K562 (cell line): Measurements from ENCODE around the gene ITGAE. TPM values are rescaled to one million over a fixed set of nuclear protein-coding genes. Genes with fewer than 3 reads are reported as not detected.

Source experiments
- ARHGAP35 ChIP-seq: fragments of 450-650 bp; IDR thresholded peaks from 2 replicates; pipeline ENCODE4 v1.6.1; 2018; ENCODE audit not compliant: partially characterized antibody
- DIDO1 ChIP-seq: fragments of 450-650 bp; IDR thresholded peaks from 2 replicates; pipeline ENCODE4 v1.6.1; 2016; ENCODE audit warnings: low read depth, missing biosample characterization, missing genetic modification characterization
- EZH2 ChIP-seq: IDR thresholded peaks from 2 replicates; pipeline ENCODE4 v1.6.1; 2012; ENCODE audit warnings: low read depth, mild to moderate bottlenecking, inconsistent platforms, low read length, borderline replicate concordance
- FIP1L1 ChIP-seq: fragments of 200-400 bp; formaldehyde crosslinking; IDR thresholded peaks from 2 replicates; pipeline ENCODE4 v1.6.1; 2018; ENCODE audit warnings: mild to moderate bottlenecking, low read depth, low read length; ENCODE audit not compliant: poor library complexity, severe bottlenecking
- IRF2 ChIP-seq: sonication (generic); formaldehyde crosslinking; IDR thresholded peaks from 2 replicates; pipeline ENCODE4 v1.8.1; 2022; ENCODE audit warnings: mild to moderate bottlenecking, missing genetic modification reagents
- KAT2B ChIP-seq: IDR thresholded peaks from one replicate; pipeline ENCODE4 v1.6.1; 2012; ENCODE audit warnings: low read depth, mild to moderate bottlenecking, control low read depth, inconsistent platforms, low read length, moderate library complexity
- KDM5B ChIP-seq: fragments of 200-600 bp; sonication (generic); IDR thresholded peaks from 2 replicates; pipeline ENCODE4 v1.6.1; 2012; ENCODE audit warnings: low read depth, mild to moderate bottlenecking, moderate library complexity, low read length, control low read depth, inconsistent platforms; ENCODE audit not compliant: insufficient replicate concordance
- PHF8 ChIP-seq: fragments of 200-600 bp; sonication (generic); IDR thresholded peaks from 2 replicates; pipeline ENCODE4 v1.6.1; 2012; ENCODE audit warnings: mixed run types, mild to moderate bottlenecking, inconsistent platforms, low read length, moderate library complexity, borderline replicate concordance
- POLR2AphosphoS5 ChIP-seq: IDR thresholded peaks from 2 replicates; pipeline ENCODE4 v1.6.1; 2011; ENCODE audit warnings: mild to moderate bottlenecking, low read depth, low read length, moderate library complexity; ENCODE audit not compliant: control insufficient read depth, insufficient read depth
- RBFOX2 ChIP-seq: fragments of 200-400 bp; formaldehyde crosslinking; IDR thresholded peaks from 2 replicates; pipeline ENCODE4 v1.6.1; 2017; ENCODE audit warnings: low read depth, mild to moderate bottlenecking, low read length, moderate library complexity
- RFX7 ChIP-seq: fragments of 250-450 bp; sonication (Bioruptor Pico); IDR thresholded peaks from 2 replicates; pipeline ENCODE4 v1.5.1; 2021; ENCODE audit warnings: mild to moderate bottlenecking
- RUNX1 ChIP-seq: sonication (generic); IDR thresholded peaks from 2 replicates; pipeline ENCODE4 v1.6.1; 2016; ENCODE audit warnings: antibody characterized with exemption, low read depth
- SREBF2 ChIP-seq: sonication (generic); formaldehyde crosslinking; IDR thresholded peaks from 2 replicates; pipeline ENCODE4 v1.4.0; 2020; ENCODE audit warnings: mild to moderate bottlenecking, missing genetic modification reagents
- WHSC1 ChIP-seq: IDR thresholded peaks from one replicate; pipeline ENCODE4 v1.6.1; 2012; ENCODE audit warnings: low read length, control low read depth, inconsistent platforms
- ZC3H11A ChIP-seq: IDR thresholded peaks from 2 replicates; pipeline ENCODE4 v1.6.1; 2012; ENCODE audit warnings: low read depth, low read length, improper control_type of control experiment
- ZNF184 ChIP-seq: sonication (generic); formaldehyde crosslinking; IDR thresholded peaks from 2 replicates; pipeline ENCODE4 v1.5.0; 2020; ENCODE audit warnings: missing genetic modification reagents
- polyA plus RNA-seq, 8 experiments: library from polyadenylated mRNA; depleted of rRNA in 4 of 8; stranded (reverse) in 5 of 8; unstranded in 3 of 8; fragments of >200 nt; fragmentation: Nextera tagmentation in 2 of 8; fragmentation: Illumina TruSeq in 1 of 8; extraction: Ambion mirVana in 2 of 8; extraction: Trizol in 1 of 8; gene quantifications; 2 replicates each; pipeline versions ENCODE4 v1.2.1 to v1.2.3, GENCODE V29; 2011 to 2014; ENCODE audit warnings: inconsistent platforms in 1 of 8, missing spikeins in 1 of 8
- total RNA-seq, 7 experiments: library from RNA; depleted of rRNA in 6 of 7; stranded (reverse); fragments of >200 nt in 6 of 7; fragmentation: Illumina TruSeq in 2 of 7; extraction: Trizol in 2 of 7; gene quantifications; 2 replicates each; pipeline versions ENCODE4 v1.2.1 to v1.2.3, GENCODE V29; 2011 to 2021; ENCODE audit warnings: low replicate concordance in 1 of 7
- TF ChIP-seq, protein P1 (sequence below): fragments of 250-450 bp; sonication (Bioruptor Pico); IDR thresholded peaks from 2 replicates; pipeline ENCODE4 v1.5.0; 2021
- TF ChIP-seq, protein P2 (sequence below): conservative IDR thresholded peaks from 2 replicates; pipeline ENCODE4 v1.6.1; 2011; ENCODE audit warnings: low read depth, mild to moderate bottlenecking, low read length; ENCODE audit not compliant: control insufficient read depth
- TF ChIP-seq, protein P3 (sequence below): sonication (generic); formaldehyde crosslinking; IDR thresholded peaks from 2 replicates; pipeline ENCODE4 v1.8.1; 2023; ENCODE audit warnings: mild to moderate bottlenecking, missing genetic modification reagents
- TF ChIP-seq, protein P4 (sequence below): fragments of 450-650 bp; conservative IDR thresholded peaks from 2 replicates; pipeline ENCODE4 v1.6.1; 2016; ENCODE audit warnings: missing genetic modification characterization, low read depth, mild to moderate bottlenecking, missing compliant biosample characterization, moderate library complexity
- TF ChIP-seq, protein P5 (sequence below), 2 experiments: fragments of 450-650 bp; IDR thresholded peaks; 2 replicates each; pipeline ENCODE4 v1.6.1; 2016

ITGAE gene
- total and polyA plus RNA-seq, 9 of the 15 experiments (the other 6 are each of a cell fraction or from before 2014, with no cell fraction given), result 14.8 to 160 (median 27.0) TPM

DNA sequence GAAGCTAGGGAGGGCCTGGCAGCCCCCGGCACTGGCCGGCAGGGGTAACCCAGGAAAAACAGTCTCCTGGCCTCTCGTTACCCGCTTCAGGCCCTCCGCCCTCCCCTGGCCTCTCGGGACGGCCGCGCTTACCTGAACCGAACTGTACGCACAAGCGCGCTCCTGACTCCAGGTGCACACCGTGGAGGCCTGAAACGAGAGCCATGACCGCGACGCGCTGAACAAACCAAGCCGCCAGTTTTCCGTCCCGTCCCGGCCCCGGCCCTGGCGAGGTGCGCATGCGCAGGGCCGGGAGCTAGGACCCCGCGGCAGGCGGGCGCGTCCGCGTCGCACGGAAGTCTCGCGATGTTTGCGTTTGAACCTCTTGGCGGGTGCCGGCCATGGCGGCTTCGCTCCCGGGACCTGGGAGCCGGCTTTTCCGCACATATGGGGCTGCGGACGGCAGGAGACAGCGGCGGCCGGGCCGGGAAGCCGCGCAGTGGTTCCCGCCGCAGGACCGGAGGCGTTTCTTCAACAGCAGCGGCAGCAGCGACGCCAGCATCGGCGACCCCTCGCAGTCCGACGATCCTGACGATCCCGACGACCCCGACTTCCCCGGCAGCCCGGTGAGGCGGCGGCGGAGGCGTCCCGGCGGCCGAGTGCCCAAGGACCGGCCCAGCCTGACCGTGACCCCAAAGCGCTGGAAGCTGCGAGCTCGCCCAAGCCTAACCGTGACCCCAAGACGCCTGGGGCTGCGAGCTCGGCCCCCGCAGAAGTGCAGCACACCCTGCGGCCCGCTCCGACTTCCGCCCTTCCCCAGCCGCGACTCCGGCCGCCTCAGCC lies 77.2 kb downstream of the ITGAE start, which contains the start of gene HASPIN (continued):
- TF ChIP-seq KAT2B (no peak), FIP1L1 (peak; percentile 68), WHSC1 (no peak), ARHGAP35 (peak; percentile 91), ZC3H11A (no peak), SREBF2 (CRISPR knock-in tag) (no peak), ZNF184 (no peak), DIDO1 (tag) (peak; percentile 14; the same call in 1 of the 2 replicates), RBFOX2 (peak; percentile 93), IRF2 (no peak), PHF8 (peak; percentile 77; the same call in 1 of the 2 replicates), RUNX1 (no peak), POLR2AphosphoS5 (peak; percentile 55), RFX7 (CRISPR knock-in tag) (no peak), EZH2 (no peak), KDM5B (peak; percentile 77)
- TF ChIP-seq, protein P1, sequence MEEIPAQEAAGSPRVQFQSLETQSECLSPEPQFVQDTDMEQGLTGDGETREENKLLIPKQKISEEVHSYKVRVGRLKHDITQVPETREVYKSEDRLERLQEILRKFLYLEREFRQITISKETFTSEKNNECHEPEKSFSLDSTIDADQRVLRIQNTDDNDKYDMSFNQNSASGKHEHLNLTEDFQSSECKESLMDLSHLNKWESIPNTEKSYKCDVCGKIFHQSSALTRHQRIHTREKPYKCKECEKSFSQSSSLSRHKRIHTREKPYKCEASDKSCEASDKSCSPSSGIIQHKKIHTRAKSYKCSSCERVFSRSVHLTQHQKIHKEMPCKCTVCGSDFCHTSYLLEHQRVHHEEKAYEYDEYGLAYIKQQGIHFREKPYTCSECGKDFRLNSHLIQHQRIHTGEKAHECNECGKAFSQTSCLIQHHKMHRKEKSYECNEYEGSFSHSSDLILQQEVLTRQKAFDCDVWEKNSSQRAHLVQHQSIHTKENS (CRISPR knock-in tag), result no peak
- TF ChIP-seq, protein P2, sequence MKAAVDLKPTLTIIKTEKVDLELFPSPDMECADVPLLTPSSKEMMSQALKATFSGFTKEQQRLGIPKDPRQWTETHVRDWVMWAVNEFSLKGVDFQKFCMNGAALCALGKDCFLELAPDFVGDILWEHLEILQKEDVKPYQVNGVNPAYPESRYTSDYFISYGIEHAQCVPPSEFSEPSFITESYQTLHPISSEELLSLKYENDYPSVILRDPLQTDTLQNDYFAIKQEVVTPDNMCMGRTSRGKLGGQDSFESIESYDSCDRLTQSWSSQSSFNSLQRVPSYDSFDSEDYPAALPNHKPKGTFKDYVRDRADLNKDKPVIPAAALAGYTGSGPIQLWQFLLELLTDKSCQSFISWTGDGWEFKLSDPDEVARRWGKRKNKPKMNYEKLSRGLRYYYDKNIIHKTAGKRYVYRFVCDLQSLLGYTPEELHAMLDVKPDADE, result no peak
- TF ChIP-seq, protein P3, sequence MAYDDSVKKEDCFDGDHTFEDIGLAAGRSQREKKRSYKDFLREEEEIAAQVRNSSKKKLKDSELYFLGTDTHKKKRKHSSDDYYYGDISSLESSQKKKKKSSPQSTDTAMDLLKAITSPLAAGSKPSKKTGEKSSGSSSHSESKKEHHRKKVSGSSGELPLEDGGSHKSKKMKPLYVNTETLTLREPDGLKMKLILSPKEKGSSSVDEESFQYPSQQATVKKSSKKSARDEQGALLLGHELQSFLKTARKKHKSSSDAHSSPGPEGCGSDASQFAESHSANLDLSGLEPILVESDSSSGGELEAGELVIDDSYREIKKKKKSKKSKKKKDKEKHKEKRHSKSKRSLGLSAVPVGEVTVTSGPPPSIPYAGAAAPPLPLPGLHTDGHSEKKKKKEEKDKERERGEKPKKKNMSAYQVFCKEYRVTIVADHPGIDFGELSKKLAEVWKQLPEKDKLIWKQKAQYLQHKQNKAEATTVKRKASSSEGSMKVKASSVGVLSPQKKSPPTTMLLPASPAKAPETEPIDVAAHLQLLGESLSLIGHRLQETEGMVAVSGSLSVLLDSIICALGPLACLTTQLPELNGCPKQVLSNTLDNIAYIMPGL (CRISPR knock-in tag), result no peak
- TF ChIP-seq, protein P4, sequence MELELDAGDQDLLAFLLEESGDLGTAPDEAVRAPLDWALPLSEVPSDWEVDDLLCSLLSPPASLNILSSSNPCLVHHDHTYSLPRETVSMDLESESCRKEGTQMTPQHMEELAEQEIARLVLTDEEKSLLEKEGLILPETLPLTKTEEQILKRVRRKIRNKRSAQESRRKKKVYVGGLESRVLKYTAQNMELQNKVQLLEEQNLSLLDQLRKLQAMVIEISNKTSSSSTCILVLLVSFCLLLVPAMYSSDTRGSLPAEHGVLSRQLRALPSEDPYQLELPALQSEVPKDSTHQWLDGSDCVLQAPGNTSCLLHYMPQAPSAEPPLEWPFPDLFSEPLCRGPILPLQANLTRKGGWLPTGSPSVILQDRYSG (tag), result no peak
- TF ChIP-seq, protein P5, sequence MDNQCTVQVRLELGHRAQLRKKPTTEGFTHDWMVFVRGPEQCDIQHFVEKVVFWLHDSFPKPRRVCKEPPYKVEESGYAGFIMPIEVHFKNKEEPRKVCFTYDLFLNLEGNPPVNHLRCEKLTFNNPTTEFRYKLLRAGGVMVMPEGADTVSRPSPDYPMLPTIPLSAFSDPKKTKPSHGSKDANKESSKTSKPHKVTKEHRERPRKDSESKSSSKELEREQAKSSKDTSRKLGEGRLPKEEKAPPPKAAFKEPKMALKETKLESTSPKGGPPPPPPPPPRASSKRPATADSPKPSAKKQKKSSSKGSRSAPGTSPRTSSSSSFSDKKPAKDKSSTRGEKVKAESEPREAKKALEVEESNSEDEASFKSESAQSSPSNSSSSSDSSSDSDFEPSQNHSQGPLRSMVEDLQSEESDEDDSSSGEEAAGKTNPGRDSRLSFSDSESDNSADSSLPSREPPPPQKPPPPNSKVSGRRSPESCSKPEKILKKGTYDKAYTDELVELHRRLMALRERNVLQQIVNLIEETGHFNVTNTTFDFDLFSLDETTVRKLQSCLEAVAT (IDR thresholded peaks at IDR 0.05), result peak in 1 of 2 experiments; percentile 81; a peak in 2 of 4 replicates
